ENCODE data around the gene ABR.
"Not testable (repeated sequence)": the region's sequence is repeated elsewhere in the genome, so short reads cannot be mapped to it uniquely, and the experiment has no call there.

The ABR gene

GRCh38 chr17:1044387-1045009 is 135.3 kb downstream of the ABR start:
- DNase-seq = not testable (repeated sequence)

DNA sequence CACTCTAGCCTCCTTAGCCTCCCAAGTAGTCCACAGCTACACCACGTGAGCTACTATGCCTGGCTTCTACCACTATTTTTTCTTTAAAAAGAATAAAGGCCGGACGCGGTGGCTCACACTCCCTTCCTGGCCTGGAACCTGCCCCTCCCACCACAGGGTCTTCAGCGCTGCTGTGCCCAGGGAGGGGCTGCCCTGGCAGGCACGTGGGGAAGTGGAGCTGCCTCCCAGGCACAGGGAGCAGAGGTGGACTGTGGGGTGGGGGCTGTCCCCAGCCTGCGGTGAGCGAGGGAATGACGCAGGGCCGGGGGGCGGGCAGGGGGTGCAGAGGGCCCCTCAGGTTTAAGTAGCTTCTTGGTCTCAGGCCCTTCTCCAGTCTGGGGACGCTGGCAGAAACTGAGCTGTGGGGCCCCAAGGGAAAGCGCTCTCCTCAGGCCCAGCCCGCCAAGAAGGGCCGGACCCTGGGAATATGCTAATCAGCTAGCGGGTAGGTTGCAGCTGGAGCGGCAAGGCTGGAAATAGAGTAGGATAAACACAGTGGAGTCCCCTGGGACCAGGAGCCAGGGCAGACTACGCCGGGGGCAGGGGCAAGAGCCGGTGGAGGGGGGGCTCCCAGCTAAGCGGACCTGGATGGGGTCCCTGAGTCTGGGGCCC is 136.1 kb downstream of the ABR start:
- no peak for DNase-seq

GRCh38 chr17:1042486-1042885 is 137.3 kb downstream of the ABR start:
- no peak for DNase-seq

GRCh38 chr17:1041746-1042145 is 138.0 kb downstream of the ABR start:
- no peak for DNase-seq

DNA sequence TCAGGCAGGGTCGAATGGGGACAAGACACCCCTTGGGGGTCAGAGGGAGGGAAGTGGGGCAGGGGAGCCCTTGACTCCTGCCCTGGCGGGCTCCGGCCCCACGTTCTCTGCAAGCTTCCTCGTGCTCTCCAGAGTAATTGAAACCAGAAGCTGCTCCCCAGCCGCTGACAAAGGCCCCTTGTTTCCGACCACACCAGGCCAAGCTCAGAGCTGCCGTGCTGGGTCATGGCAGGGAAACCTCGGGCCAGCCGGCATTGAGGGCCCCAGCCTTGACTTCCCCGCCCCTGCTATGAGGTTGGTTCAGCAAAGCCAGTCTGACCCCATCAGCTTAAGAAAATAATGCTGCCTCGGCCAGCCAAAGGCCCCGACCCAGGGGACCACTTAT is 139.6 kb downstream of the ABR start:
- no peak for DNase-seq

- no peak for DNase-seq
Observed at GRCh38 chr17:1039511-1040215, 140.1 kb downstream of the ABR start.

DNA sequence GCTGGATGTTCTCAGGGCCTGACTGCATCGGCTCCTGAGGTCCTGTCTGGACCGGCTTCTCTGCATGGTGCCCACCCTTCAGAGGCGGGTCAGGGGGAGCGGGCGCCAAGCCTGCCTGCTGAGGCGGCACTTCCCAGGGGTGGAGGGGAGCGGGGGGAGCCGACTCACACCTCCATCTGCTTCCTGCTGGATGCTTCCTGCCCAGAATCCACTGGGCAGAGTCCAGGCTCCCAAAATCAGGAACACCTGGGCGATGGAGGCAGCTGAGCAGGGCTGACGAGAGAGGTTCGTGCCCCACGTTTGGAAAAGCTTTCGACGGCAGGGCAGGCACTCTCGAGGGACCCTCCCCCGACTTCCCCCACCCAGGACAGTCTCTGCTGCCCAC is 140.7 kb downstream of the ABR start:
- DNase-seq = no peak

GRCh38 chr17:1038459-1039122 is 141.2 kb downstream of the ABR start:
- no peak for DNase-seq

DNA sequence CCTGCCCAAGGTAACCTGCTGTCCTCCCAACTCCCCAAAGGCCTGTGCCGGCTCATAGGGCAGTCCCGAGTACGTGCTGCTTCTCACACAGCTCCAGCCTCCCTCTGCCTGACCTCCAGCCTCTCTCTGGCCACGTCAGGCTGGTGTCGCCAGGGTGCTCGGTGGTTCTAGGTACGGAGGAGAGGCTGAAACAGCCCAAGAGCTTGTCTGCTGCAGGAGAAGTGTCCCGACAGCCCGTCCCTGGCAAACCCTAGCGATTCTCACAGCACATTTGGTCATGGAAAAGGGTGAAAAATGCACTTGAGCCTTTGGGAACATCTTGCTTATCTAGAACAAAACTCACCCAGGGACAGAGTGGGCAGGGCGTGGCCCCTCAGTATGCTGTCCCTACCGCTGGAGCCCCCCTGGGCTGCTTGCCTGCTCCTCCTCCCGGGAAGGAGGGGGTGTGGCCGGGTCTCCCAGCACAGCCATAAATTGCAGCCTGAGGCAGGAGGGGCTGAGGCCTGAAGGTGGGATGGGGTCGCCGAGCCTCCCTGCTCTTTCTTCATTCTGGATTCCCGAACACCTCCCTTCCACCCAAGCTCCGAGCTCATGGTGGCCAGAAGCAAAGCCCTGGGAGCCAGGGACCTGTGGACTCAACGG is 142.4 kb downstream of the ABR start:
- no peak for DNase-seq

GRCh38 chr17:1036845-1037237 is 142.9 kb downstream of the ABR start:
- no peak for DNase-seq

DNA sequence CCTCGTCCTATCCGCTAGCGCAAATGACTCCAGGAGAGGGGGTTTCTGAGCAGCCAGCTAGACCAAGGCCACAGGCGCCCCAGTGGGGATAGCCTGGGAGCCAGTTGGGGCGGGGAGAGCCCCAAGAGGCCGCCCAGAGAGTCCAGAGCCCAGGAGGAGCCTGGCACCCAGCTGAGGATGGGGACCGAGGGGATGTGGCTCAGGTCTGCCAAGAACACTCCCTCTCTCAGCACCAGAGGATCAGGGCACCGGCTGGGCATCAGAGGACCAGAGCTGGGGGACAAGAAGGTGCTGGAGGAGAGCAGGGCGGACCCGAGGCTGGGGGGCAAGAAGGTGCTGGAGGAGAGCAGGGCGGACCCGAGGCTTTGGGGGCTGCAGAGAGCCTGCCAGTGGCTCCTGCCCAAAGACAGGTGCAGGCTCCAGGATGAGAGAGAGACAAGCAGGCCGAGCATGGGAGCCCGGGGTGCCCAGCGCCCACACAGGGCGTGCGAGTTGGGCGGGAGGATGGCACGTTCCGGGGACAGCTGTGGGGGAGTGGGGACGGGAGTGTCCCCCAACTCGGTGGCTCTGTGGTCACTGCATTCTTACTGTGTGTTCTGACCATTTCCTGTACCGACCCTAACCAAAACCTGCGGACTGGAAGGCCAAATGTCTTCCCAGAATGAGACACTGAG is 143.5 kb downstream of the ABR start:
- no peak for DNase-seq

DNA sequence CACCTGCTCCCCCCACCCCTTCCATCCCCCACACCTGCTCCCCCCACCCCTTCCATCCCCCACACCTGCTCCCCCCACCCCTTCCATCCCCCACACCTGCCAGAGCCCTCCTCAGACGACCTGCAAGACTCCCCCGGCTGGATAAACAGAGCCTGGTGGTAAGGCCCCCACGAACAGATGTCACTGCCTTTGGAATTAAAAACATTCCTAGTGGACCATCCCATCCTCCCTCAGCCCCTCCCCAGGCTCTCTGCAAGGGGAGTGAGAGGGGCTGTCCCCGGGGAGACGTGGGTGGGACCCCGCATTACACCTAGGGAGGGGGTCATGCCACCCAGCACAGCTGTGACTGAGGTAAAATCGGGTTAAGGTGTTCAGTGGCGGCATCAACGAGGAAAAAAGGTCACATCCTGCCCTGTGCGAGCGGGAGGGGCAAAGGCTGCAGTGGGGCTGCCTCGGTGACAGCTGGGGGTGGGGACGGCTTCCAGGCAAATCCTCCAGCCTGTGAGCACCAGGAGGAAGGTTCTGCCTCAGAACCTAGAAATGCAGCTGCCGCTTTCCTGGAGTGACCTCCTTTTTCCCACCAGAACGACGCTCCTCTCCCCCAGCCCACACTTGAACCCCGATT is 144.1 kb downstream of the ABR start:
- no peak for DNase-seq

GRCh38 chr17:1034652-1035210 is 145.1 kb downstream of the ABR start:
- no peak for DNase-seq

DNA sequence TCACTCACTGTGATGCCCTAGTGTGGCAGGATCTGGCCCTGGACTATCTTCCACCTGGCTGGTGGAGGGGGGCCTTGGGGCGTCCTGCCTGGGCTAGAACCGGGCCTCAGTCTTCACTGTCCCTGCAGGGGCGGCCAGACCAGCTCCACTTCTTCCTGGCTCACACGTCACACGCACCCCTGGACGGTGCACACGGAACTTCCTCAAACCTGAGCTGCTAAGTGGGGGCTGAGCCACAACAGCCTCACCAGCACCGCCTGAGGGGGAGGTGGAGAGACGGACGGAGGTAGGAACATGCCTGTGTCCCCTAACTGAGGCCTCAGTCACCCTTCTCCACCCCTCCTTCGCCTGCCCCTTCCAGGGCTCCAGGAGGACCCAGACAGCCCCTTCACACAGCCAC is 146.3 kb downstream of the ABR start:
- DNase-seq = no peak

- no peak for DNase-seq
Observed at GRCh38 chr17:1032391-1032790, 147.4 kb downstream of the ABR start.

DNA sequence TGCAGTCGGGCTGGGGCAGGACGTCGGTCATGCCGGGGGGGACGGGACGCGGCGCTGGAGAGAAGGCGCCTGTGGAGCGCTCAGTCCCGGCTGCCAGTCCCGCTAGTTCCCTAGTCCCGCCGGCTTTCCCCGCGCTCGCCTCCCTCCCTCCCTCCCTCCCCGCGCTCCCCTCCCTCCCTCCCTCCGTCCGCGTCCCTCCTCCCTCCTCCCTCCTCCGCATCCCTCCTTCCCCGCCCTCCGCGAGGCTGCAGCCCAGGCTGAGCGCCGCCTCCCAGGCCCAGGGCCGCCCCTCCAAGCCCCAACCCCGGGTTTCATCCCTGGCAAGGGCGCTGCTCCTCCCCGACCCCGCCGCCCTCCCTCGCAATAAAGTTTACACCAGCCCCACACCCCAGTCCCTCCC is 148.1 kb downstream of the ABR start:
- no peak for DNase-seq

DNA sequence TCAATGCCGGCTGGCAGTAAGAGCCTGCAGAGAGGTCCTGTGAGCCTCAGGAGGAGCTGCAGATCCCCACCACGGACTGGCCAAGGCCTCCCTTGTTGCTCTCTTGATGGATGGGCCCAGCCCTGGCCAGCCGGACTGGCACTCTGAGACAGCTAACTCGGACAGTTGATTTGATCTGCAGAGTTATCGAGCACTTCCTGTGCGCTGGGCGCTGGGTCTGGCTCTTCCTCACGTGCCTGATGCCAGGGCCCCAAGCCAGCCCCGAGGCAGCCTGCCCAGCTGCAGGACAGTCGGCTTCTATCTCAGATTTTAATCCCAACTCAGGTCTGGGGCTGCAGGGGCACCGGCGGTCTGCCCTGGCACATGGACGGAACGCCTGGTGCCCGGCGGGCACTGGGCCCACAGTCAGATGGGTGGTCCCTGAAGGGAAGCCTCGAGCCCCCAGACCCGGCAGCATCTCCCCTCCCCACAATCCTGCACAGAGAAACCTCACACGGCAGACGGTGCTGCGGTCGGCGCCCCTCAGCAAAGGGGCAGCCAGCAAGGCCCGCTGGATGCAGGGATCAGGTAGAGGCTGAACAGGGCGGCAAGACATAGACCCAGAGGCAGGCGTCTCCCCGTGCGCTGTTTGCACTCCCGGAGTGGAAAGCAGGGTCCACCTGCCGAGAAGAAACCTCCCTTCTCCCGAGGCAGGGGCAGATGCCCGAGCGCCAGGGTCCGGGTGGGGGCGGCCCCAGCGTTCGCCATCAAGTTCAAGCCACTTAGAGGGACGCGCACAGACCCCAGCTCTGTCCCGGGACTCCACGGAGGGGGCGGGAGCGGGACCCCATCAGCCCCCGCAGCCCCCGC is 148.9 kb downstream of the ABR start:
- DNase-seq = no peak

DNA sequence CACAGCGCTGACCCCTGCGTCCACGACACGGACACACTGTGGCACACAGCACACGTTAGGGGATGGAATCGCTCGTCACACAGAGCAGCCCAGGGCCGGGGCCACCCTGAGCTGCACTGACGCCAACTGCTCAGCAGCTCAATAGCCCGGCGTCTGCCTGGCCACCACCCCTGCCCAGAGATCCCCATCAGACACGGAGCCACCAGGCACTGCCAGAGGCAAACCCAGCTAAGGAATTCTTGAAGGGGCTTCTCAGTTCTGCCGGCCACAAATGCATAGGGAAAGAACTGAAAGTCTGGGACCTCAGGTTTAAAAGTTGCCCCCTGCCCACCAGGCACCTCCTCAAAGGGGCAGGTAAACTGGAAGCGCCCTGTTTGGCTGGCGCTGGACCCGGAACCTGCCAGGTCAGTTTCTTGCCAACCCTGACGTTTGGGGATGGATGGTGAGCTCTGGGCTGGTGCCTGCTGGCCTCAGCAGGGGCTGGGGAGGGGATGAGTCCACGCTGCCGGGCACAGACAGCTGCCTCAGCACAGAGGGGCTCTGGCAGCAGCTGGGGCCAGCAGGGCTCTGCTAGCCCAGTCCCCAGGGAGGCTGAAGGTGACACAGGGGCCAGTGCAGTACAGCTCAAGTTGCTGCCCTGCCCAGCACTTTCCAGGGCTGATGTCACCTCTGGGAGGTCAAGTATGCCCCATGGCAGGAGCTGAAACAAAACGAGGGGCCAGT is 149.7 kb downstream of the ABR start:
- no peak for DNase-seq

GRCh38 chr17:1029196-1029921 is 150.4 kb downstream of the ABR start:
- no peak for DNase-seq

All from T-helper 2 cell (primary cell).